ENCODE measurements around the gene COL5A1. TPM values are rescaled to one million over a fixed set of nuclear protein-coding genes. Genes with fewer than 3 reads are reported as not detected.

The COL5A1 gene
- total RNA-seq (2014; rRNA removed; shearing (Covaris generic)) = 5.4 and 6.5 TPM in 2 replicates
- 6.7 and 9.0 TPM in 2 replicates for polyA plus RNA-seq (2015; cell fraction: cytosol; rRNA removed)
- 70.0 and 77.9 TPM in 2 replicates for polyA plus RNA-seq (2015; cell fraction: nucleus; rRNA removed)

- DNase-seq (ENCODE audit: low read depth) = peak; percentile 89
These were observed at the start of gene COL5A1 for GRCh38 chr9:134641173-134641989. COL5A1 (plus strand) TSS chr9:134641803; CDS start chr9:134642188, 385 bp downstream.

DNA sequence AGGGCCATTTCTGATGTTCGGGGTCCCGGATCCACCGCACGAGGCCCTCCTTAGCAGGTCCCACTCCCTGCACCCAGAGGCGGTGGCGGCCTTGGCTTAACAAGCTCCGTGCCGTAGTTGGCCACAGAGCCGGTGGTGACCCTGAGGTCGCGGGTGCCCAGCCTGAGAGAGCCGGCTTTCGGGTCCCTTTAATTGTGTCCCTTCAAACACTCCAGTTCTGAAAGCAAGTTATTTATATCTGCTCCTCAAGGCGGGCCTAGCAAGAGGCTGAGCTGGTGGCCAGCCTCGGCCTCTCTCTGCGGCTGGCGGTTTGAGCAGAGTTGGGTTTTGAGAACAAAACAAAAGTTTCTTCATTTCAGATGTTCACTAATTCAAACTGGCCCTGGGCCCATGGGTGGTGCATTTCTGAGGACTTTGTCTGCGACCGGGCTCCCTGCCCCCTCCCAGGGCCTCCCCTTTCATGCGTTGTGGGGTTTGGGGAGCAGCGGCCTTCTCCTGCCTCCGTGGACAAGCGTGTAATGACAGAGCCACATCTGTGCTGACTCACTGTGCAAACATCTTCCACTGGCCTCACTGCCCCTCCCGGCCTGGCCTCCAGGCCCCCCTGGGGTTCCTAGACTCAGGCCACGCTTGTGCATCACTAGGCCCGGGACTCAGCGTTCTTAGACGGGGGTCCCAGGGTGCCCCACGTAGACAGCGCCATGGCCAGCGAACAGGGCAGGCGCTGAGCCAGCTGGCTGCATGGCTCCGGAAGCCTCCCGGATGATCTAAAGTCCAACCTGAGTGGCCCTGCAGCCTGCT lies 49.4 kb upstream of the COL5A1 start:
- DNase-seq (ENCODE audit: low read depth) = peak; percentile 66

DNA sequence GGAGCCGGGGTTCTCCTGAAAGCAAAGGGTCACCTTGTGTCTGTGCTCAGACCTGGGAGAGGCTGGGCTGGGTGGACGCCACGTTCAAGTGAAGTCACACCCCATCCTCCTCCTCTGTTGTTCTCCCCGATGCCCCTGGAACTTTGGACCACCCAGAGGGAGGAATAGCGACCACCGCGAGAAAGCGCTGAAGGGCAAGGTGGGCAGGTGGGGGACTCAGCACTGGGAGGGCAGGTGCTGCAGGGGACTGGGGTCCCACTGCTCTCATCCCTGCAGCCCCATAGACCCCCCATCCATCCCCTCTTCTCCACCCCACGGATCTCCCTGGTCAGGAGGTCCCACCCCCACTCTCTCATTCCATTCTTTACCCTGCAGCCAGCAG lies 48.8 kb upstream of the COL5A1 start:
- DNase-seq (ENCODE audit: low read depth) = no peak

DNA sequence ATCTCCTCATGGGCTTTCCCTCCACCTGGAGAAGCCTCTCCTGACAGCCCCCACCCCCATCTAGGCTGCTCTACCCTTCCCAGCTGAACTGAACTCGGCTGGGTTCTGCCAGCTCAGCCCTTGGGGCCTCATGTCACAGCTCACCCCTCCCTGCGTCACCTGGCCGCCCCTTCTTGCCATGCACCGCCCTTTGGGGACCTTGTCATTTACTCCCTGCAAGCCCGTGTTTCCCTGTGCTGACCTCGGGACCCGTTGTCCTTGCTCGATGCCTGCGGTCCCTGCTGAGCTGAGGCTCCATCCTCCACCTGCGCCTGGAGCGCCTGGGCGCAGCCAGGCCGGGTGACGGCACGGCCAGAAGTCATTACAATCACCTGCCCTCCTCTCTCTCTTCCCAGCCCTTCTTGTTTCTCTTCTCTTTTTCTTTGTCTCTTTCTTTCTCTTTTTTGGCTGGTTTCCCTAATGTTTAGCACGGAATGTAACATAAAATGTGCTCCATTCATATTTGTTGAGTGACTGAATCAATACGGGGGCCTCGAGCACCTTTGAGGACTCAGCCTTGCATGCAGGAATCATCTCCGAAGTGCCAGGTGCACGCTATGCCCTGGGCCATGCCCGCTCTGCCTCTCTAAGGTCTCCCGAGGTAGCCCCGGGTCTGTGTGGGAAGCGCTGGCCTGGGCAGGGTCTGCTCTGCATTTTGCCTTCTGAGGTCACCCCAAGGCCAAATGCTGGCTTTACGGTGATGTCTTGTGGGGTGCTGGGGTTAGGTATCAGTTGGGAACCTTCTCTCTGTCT lies 48.1 kb upstream of the COL5A1 start:
- DNase-seq (ENCODE audit: low read depth) = no peak

GRCh38 chr9:134594078-134594941 lies 47.3 kb upstream of the COL5A1 start:
- no peak for DNase-seq (ENCODE audit: low read depth)

DNA sequence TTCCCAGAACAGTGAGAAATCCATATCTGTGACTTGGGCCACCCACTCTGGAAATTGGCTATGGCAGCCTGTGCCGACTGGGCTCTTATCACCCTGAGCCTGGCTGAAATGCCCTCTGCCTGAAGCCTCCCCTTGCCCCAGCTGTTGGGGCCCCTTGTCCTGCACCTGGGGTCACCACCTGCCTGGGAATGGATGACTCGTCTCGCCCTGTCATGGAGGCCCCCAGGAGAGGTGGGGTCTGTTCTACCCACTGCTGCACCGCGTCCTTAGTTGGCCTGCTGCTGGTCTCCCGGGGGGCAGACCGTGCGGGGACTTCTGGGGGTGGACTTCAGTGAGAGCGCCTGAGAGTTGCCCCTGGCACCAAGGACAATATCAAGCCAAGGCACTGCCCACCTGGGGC lies 46.6 kb upstream of the COL5A1 start:
- no peak for DNase-seq (ENCODE audit: low read depth)

DNA sequence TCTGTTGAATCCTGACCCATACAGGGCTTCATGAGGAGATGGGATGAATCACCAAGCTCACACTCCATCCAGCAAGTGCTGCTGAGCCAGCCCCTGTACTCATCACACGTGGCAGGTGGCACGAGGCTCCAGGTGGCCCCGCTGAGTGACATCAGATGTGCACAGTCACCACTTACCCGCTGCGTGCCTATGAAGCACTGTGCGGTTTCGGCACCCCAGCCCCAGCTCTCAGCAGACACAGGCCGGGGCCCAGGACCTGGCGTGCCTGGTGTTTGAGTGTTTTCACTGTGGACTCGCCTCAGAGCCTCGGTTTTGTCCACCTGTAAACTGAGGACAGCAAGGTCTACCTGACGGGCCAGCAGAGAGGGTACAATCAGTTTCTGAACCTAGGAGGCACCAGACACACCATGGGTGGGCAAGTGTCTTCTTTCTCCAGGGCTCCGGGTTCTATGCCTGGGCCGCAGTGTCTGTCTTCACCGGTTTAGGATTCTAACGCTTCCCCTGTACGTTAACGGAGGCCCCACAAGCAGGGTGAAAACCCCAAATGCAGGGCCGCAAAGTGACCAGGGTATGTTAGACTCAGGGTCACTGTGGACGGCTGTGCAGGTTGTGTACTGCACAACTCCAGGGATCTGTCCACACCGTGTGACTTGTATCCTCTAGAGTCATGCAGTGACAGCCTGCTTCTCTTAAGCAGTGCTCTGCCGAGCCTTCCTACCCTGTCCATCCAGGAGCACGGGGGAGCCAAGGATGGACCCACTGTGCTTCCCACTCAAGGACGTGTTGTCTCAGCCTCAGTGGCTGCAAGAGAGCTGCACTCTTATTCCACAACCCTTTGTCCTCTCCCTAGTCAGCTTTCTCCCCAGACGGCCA lies 44.3 kb upstream of the COL5A1 start:
- peak; percentile 61 for DNase-seq (ENCODE audit: low read depth)

GRCh38 chr9:134597957-134598883 lies 43.4 kb upstream of the COL5A1 start:
- no peak for DNase-seq (ENCODE audit: low read depth)

DNA sequence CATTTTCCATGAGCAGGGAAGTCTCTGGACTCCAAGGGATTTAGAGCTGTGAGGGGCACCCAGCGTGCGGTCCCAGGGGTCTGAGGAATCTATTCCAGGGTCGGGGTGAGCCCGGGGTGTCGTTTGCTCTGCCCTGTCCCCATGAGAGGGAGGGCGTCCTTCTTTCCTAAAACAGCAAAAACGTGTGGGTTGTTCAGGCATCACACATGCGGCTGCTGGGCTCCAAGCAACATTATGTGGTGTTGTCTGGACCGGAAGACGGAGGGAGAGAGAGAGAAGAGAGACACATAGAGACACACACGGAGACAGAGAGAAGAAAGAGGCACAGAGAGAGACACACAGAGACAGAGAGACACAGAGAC lies 42.7 kb upstream of the COL5A1 start:
- DNase-seq (ENCODE audit: low read depth) = no peak

DNA sequence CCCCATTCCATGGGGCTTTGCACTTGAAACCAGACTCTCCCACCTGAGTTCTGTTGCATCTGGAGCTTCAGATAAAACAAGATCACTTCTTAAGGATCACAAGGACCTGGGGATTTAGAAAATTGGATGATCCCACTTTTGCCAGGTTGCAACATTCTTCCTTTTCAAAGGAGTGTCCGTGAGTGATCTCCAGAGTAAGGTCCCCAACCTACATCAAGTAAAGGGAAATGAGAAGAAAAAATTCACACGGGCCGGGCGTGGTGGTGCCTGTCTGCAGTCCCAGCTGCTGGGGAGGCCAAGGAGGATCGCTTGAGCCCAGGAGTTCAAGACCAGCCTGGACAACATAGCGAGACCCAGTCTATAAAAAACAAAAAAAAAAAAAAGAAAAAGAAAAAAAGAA lies 41.2 kb upstream of the COL5A1 start:
- DNase-seq (ENCODE audit: low read depth) = no peak

- DNase-seq (ENCODE audit: low read depth) = no peak
These were observed 40.6 kb upstream of the COL5A1 start for GRCh38 chr9:134600836-134601638.

DNA sequence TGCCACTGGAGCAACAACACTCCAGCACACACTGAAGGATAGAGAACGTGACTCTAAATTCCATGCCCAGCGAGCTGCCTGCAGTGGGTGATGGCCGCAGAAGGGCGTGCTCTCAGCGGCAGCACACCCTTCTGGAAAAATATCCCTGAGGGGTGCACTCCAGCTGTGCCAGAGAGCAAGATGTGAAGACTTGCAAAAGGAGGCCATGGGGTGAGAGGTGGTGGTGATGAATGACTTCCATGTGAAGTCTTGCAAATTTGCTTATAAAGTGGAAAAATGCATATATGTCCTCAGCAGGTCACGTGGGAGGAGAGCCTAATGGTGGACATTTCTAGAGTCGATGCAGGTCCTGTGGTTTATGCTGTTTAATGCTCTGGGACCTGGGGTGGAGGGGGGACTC lies 39.8 kb upstream of the COL5A1 start:
- DNase-seq (ENCODE audit: low read depth) = no peak

DNA sequence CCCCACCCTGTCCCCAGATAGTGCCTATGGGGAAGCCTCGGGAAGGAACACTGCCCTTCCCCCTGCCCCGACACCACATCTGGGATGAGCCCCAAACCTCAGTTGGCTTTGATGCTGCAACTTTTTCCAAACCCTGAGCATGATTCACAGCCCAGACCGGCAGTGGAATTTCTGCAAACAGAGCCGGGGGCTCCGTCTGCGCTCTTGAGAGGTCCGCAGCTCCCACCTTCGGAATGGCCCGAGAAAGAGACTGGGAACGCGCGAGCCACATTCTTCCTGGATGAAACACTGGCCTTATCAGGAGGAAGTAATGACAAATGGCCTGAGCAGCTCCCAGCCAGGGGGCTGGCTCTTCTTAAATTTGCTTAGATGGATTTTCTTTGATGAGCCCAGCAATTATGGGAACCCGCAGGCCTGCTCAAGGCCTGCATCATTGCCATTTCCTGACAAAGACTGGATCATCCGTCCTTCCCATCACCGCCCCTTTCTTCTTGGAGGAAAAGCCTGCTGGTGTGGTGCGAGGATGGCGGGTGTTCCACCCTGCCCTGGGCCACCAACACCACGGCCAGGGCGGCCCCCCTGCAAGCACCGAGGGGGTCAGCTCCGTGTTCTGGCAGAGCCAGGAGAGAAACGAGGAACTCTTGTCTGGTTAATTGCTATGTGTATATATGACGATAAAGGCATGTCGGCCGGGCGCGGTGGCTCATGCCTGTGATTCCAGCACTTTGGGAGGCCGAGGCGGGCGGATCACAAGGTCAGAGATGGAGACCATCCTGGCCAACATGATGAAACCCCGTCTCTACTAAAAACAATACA lies 38.8 kb upstream of the COL5A1 start:
- DNase-seq (ENCODE audit: low read depth) = peak; percentile 100

- no peak for DNase-seq (ENCODE audit: low read depth)
These were observed 36.8 kb upstream of the COL5A1 start for GRCh38 chr9:134604834-134605233.

DNA sequence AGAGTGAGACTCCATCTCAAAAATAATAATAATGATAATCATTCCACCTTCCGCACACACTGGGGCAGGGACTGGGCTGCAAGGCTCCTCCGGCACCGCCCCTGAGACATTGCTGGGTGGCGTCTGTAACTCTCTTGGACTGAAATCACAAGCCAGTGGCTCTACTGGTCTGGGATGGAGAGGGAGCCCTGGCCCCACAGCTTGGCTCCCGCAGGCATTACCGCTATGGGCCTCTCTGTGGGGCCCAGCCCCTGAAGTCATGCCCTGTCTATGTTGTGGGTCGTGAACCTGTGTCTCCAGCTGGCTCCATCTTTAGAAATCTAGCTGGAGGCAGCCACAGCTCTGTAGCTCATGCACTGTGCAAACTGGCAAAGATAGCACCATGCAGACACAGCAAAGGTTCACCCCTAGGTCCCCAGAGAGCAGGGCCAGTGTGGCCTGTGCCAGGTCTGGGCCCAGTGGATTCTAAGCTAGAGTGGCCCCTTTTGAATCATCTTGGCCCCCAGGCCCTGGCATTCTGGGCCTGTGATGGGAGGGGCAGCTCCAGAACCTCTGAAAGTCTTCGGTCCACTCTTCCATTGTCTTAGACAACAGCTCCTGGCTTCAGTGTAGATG lies 36.1 kb upstream of the COL5A1 start:
- DNase-seq (ENCODE audit: low read depth) = no peak

GRCh38 chr9:134605966-134606357 lies 35.6 kb upstream of the COL5A1 start:
- DNase-seq (ENCODE audit: low read depth) = no peak

Measured in HT1080 (cell line).